DMS114 treated with DMSO at 0.1 percent for 48 hours (cell line): ENCODE results near the gene ODAD2.
A peak's percentile ranks its signal among the peaks of the same experiment; 100 is the strongest.
"Not testable (repeated sequence)": the region's sequence is repeated elsewhere in the genome, so short reads cannot be mapped to it uniquely, and the experiment has no call there.

Source experiments
- DNase-seq: peaks from one replicate; lab custom pipeline; 2025; ENCODE audit not compliant: unreplicated experiment; lab: John Stamatoyannopoulos, UW

ODAD2 gene

GRCh38 chr10:27998954-27999275 is at the start of gene ODAD2:
ODAD2 (minus strand) TSS chr10:27999079; CDS start chr10:27995142, 3,937 bp downstream.
- no peak for DNase-seq

GRCh38 chr10:28047061-28047460 is 48.2 kb upstream of the ODAD2 start:
- DNase-seq: no peak

- DNase-seq: no peak
Observed at GRCh38 chr10:28046579-28046978, 47.7 kb upstream of the ODAD2 start.

- no peak for DNase-seq
Observed at GRCh38 chr10:28043941-28044340, 45.1 kb upstream of the ODAD2 start.

GRCh38 chr10:28036587-28036986 is 37.7 kb upstream of the ODAD2 start:
- DNase-seq: no peak

- no peak for DNase-seq
Observed at GRCh38 chr10:28020993-28021982, 22.4 kb upstream of the ODAD2 start.

GRCh38 chr10:28020080-28020860 is 21.4 kb upstream of the ODAD2 start:
- no peak for DNase-seq

GRCh38 chr10:28014651-28015050 is 15.8 kb upstream of the ODAD2 start:
- no peak for DNase-seq

- DNase-seq: no peak
Observed at GRCh38 chr10:28012990-28013515, 14.2 kb upstream of the ODAD2 start.

GRCh38 chr10:28010821-28011220 is 11.9 kb upstream of the ODAD2 start:
- DNase-seq: no peak

GRCh38 chr10:28008054-28008453 is 9.2 kb upstream of the ODAD2 start:
- no peak for DNase-seq

- DNase-seq: no peak
Observed at GRCh38 chr10:28001353-28001752, 2.5 kb upstream of the ODAD2 start.

- peak; percentile 55 for DNase-seq
Observed at GRCh38 chr10:27998178-27998953, 513 bp downstream of the ODAD2 start.

- DNase-seq: no peak
Observed at GRCh38 chr10:27997865-27998177, 1.1 kb downstream of the ODAD2 start.

- DNase-seq: no peak
Observed at GRCh38 chr10:27995311-27995710, 3.6 kb downstream of the ODAD2 start.

GRCh38 chr10:27989357-27989756 is 9.5 kb downstream of the ODAD2 start:
- DNase-seq: not testable (repeated sequence)

- no peak for DNase-seq
Observed at GRCh38 chr10:27986821-27987220, 12.1 kb downstream of the ODAD2 start.

GRCh38 chr10:27982875-27983543 is 15.9 kb downstream of the ODAD2 start:
- DNase-seq: no peak

- DNase-seq: no peak
Observed at GRCh38 chr10:27981744-27982143, 17.1 kb downstream of the ODAD2 start.

- DNase-seq: not testable (repeated sequence)
Observed at GRCh38 chr10:27970795-27971194, 28.1 kb downstream of the ODAD2 start.

- DNase-seq: not testable (repeated sequence)
Observed at GRCh38 chr10:27969931-27970330, 28.9 kb downstream of the ODAD2 start.
